ENCODE measurements around the gene ZSWIM6.

ZSWIM6 gene

GRCh38 chr5:61450493-61451279, 118.6 kb downstream of the ZSWIM6 start:
- no peak for DNase-seq

GRCh38 chr5:61455179-61456006, 123.3 kb downstream of the ZSWIM6 start:
- DNase-seq = no peak

- DNase-seq = no peak
These were observed 128.4 kb downstream of the ZSWIM6 start for GRCh38 chr5:61460471-61460870.

- no peak for DNase-seq
These were observed 129.4 kb downstream of the ZSWIM6 start for GRCh38 chr5:61461417-61461816.

GRCh38 chr5:61461926-61462325, 129.9 kb downstream of the ZSWIM6 start:
- no peak for DNase-seq

GRCh38 chr5:61463596-61463995, 131.5 kb downstream of the ZSWIM6 start:
- no peak for DNase-seq

GRCh38 chr5:61464512-61464911, 132.5 kb downstream of the ZSWIM6 start:
- DNase-seq = no peak

GRCh38 chr5:61465066-61465465, 133.0 kb downstream of the ZSWIM6 start:
- DNase-seq = no peak

GRCh38 chr5:61465496-61465895, 133.4 kb downstream of the ZSWIM6 start:
- no peak for DNase-seq

GRCh38 chr5:61466017-61466416, 134.0 kb downstream of the ZSWIM6 start:
- DNase-seq = no peak

- no peak for DNase-seq
These were observed 135.9 kb downstream of the ZSWIM6 start for GRCh38 chr5:61467766-61468482.

GRCh38 chr5:61468483-61468865, 136.4 kb downstream of the ZSWIM6 start:
- DNase-seq = no peak

GRCh38 chr5:61471352-61471751, 139.3 kb downstream of the ZSWIM6 start:
- DNase-seq = no peak

GRCh38 chr5:61472172-61472958, 140.3 kb downstream of the ZSWIM6 start:
- no peak for DNase-seq

GRCh38 chr5:61474746-61475145, 142.7 kb downstream of the ZSWIM6 start:
- no peak for DNase-seq

GRCh38 chr5:61477788-61478187, 145.7 kb downstream of the ZSWIM6 start:
- DNase-seq = no peak

GRCh38 chr5:61479850-61480614, 148.0 kb downstream of the ZSWIM6 start:
- DNase-seq = no peak

- no peak for DNase-seq
These were observed 150.9 kb downstream of the ZSWIM6 start for GRCh38 chr5:61482980-61483379.

- no peak for DNase-seq
These were observed 154.4 kb downstream of the ZSWIM6 start for GRCh38 chr5:61486476-61486875.

- DNase-seq = no peak
These were observed 157.5 kb downstream of the ZSWIM6 start for GRCh38 chr5:61489574-61489973.

- DNase-seq = no peak
These were observed 159.8 kb downstream of the ZSWIM6 start for GRCh38 chr5:61491861-61492260.

GRCh38 chr5:61493973-61494372, 161.9 kb downstream of the ZSWIM6 start:
- DNase-seq = no peak
